ENCODE data around the gene TRIM29.
"Not testable (repeated sequence)": the region's sequence is repeated elsewhere in the genome, so short reads cannot be mapped to it uniquely, and the experiment has no call there.

Gene TRIM29

GRCh38 chr11:120137611-120138521, at the start of gene TRIM29:
Gene TRIM29 (minus strand): TSS chr11:120138113. CDS start chr11:120138031, 82 bp downstream.
- peak in 1 of 2 experiments; percentile 30 for DNase-seq

- no peak for DNase-seq
These were observed 49.1 kb upstream of the TRIM29 start for GRCh38 chr11:120186774-120187591.

- DNase-seq = no peak
These were observed 48.5 kb upstream of the TRIM29 start for GRCh38 chr11:120186456-120186773.

- DNase-seq = no peak
These were observed 48.0 kb upstream of the TRIM29 start for GRCh38 chr11:120185706-120186455.

GRCh38 chr11:120184946-120185705, 47.2 kb upstream of the TRIM29 start:
- DNase-seq = no peak

GRCh38 chr11:120184371-120184945, 46.5 kb upstream of the TRIM29 start:
- no peak for DNase-seq

- DNase-seq = no peak
These were observed 45.8 kb upstream of the TRIM29 start for GRCh38 chr11:120183701-120184141.

- DNase-seq = no peak
These were observed 45.0 kb upstream of the TRIM29 start for GRCh38 chr11:120182790-120183491.

- DNase-seq = no peak
These were observed 44.5 kb upstream of the TRIM29 start for GRCh38 chr11:120182372-120182771.

- DNase-seq = no peak
These were observed 43.6 kb upstream of the TRIM29 start for GRCh38 chr11:120181376-120181975.

GRCh38 chr11:120180551-120181232, 42.8 kb upstream of the TRIM29 start:
- DNase-seq = no peak

- not testable (repeated sequence) for DNase-seq
These were observed 42.1 kb upstream of the TRIM29 start for GRCh38 chr11:120180063-120180462.

- DNase-seq = no peak
These were observed 41.3 kb upstream of the TRIM29 start for GRCh38 chr11:120179057-120179672.

GRCh38 chr11:120178561-120179056, 40.7 kb upstream of the TRIM29 start:
- no peak for DNase-seq

GRCh38 chr11:120174866-120175265, 37.0 kb upstream of the TRIM29 start:
- DNase-seq = no peak

GRCh38 chr11:120173807-120174206, 35.9 kb upstream of the TRIM29 start:
- DNase-seq = no peak

GRCh38 chr11:120173019-120173705, 35.2 kb upstream of the TRIM29 start:
- no peak for DNase-seq

GRCh38 chr11:120172054-120172911, 34.4 kb upstream of the TRIM29 start:
- peak; percentile 45 to 56 for DNase-seq

Measured in NCI-H2081 (cell line).